SU-DHL-6 (cell line): ENCODE data around the gene MDFI.

Source experiments
- H2AFZ ChIP-seq: fragments of 200-600 bp; sonication (generic); 2 replicates; pipeline ENCODE4 v1.6.1; 2014; ENCODE audit warnings: low read depth, mild to moderate bottlenecking, moderate library complexity, mixed read lengths, antibody characterized with exemption, low read length; ENCODE audit not compliant: severe bottlenecking
- H3F3A ChIP-seq: fragments of 200-600 bp; shearing (Covaris generic); 2 replicates; pipeline ENCODE4 v1.6.0; 2016; ENCODE audit warnings: antibody characterized with exemption, mild to moderate bottlenecking; ENCODE audit not compliant: insufficient read depth
- H3K27ac ChIP-seq: fragments of 200-600 bp; sonication (generic); 2 replicates; pipeline ENCODE4 v1.5.1; 2016; ENCODE audit warnings: low read depth, mild to moderate bottlenecking, low read length, moderate library complexity, mixed read lengths
- H3K27me3 ChIP-seq: fragments of 200-600 bp; sonication (generic), shearing (Covaris generic); 2 replicates; pipeline ENCODE4 v1.6.0; 2014; ENCODE audit warnings: mild to moderate bottlenecking, low read length
- H3K36me3 ChIP-seq: fragments of 200-600 bp; sonication (generic); 2 replicates; pipeline ENCODE4 v1.6.1; 2014; ENCODE audit warnings: mild to moderate bottlenecking, low read length, mixed read lengths
- H3K4me2 ChIP-seq: fragments of 300-600, 200-600 bp; shearing (Covaris generic), sonication (generic); 2 replicates; pipeline ENCODE4 v1.6.0; 2014; ENCODE audit warnings: low read length, low read depth, mild to moderate bottlenecking; ENCODE audit not compliant: poor library complexity, severe bottlenecking
- H3K4me3 ChIP-seq: fragments of 200-600 bp; sonication (generic); 2 replicates; pipeline ENCODE4 v1.5.1; 2014; ENCODE audit warnings: antibody characterized with exemption, low read length, mild to moderate bottlenecking, mixed read lengths; ENCODE audit not compliant: insufficient read depth, poor library complexity, severe bottlenecking
- H3K79me2 ChIP-seq: fragments of 200-600 bp; sonication (generic); 2 replicates; pipeline ENCODE4 v1.6.1; 2014; ENCODE audit warnings: mild to moderate bottlenecking, low read length, moderate library complexity; ENCODE audit not compliant: insufficient read depth
- H3K9ac ChIP-seq: fragments of 200-600 bp; sonication (generic); 2 replicates; pipeline ENCODE4 v1.7.0; 2014; ENCODE audit warnings: mild to moderate bottlenecking, low read length
- H3K9me2 ChIP-seq: fragments of 200-600 bp; sonication (generic); replicated peaks from 2 replicates; pipeline ENCODE4 v1.6.1; 2014; ENCODE audit warnings: low read length; ENCODE audit not compliant: insufficient read depth
- H3K9me3 ChIP-seq: fragments of 200-600 bp; sonication (generic); 2 replicates; pipeline ENCODE4 v1.6.1; 2014; ENCODE audit warnings: low read length, mixed read lengths; ENCODE audit not compliant: insufficient read depth
- H4K20me1 ChIP-seq: fragments of 200-600 bp; sonication (generic); 2 replicates; pipeline ENCODE4 v1.6.1; 2014; ENCODE audit warnings: low read depth, mild to moderate bottlenecking, antibody characterized with exemption, low read length, moderate library complexity, mixed read lengths
- CTCF ChIP-seq: fragments of 200-600 bp; sonication (generic); IDR thresholded peaks from one replicate; pipeline ENCODE4 v1.5.1; 2017; ENCODE audit warnings: antibody characterized with exemption, mild to moderate bottlenecking, low read length, moderate library complexity; ENCODE audit not compliant: insufficient read depth, poor library complexity, severe bottlenecking
- EZH2phosphoT487 ChIP-seq: fragments of 200-600 bp; sonication (generic), shearing (Covaris generic); conservative IDR thresholded peaks from 2 replicates; pipeline ENCODE4 v1.6.1; 2018; ENCODE audit warnings: mild to moderate bottlenecking, antibody characterized with exemption, low read length, moderate library complexity, mixed read lengths

The MDFI gene, protein sequence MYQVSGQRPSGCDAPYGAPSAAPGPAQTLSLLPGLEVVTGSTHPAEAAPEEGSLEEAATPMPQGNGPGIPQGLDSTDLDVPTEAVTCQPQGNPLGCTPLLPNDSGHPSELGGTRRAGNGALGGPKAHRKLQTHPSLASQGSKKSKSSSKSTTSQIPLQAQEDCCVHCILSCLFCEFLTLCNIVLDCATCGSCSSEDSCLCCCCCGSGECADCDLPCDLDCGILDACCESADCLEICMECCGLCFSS

GRCh38 chr6:41638002-41638934 lies at the start of gene MDFI:
MDFI (plus strand) TSS chr6:41638468; CDS start chr6:41638750, 282 bp downstream.
- no peak within 1 kb of the TSS for H3K9ac ChIP-seq
- no peak for TF ChIP-seq CTCF
- TF ChIP-seq EZH2phosphoT487, result no peak
- no peaks in the 10 kb centered on the region for H3K9me3 ChIP-seq
- H3K27ac ChIP-seq, result no peak within 1 kb of the TSS
- no peaks in the 10 kb centered on the region for H4K20me1 ChIP-seq
- H3K4me3 ChIP-seq, result no peak within 1 kb of the TSS
- no peaks in the 10 kb centered on the region for H3K36me3 ChIP-seq
- H3K9me2 ChIP-seq, result no peaks in the 10 kb centered on the region
- no peaks in the 10 kb centered on the region for H3K79me2 ChIP-seq
- no peak within 1 kb of the TSS for H2AFZ ChIP-seq
- 0 out of 2 replicates have a peak, but pooled peaks cover 3% of the 10 kb centered on the region for H3K27me3 ChIP-seq
- no peaks in the 10 kb centered on the region for H3F3A ChIP-seq
- H3K4me2 ChIP-seq, result no peak within 1 kb of the TSS

- H3K27me3 ChIP-seq, result no peaks in the 10 kb centered on the region
- no peaks in the 10 kb centered on the region for H3K36me3 ChIP-seq
- no peaks in the 10 kb centered on the region for H3F3A ChIP-seq
- TF ChIP-seq EZH2phosphoT487 (no peak), CTCF (no peak)
- no peak overlapping the region for H3K4me2 ChIP-seq
- H3K9me2 ChIP-seq, result no peaks in the 10 kb centered on the region
- no peak overlapping the region for H2AFZ ChIP-seq
- H3K4me3 ChIP-seq, result no peak overlapping the region
- no peak overlapping the region for H3K9ac ChIP-seq
- H3K9me3 ChIP-seq, result no peaks in the 10 kb centered on the region
- no peak overlapping the region for H3K27ac ChIP-seq
- no peaks in the 10 kb centered on the region for H4K20me1 ChIP-seq
- H3K79me2 ChIP-seq, result no peaks in the 10 kb centered on the region
These were observed 49.0 kb upstream of the MDFI start for GRCh38 chr6:41589223-41589622.

GRCh38 chr6:41589636-41590622 lies 48.3 kb upstream of the MDFI start:
- Histone ChIP-seq H3K4me3 (no peak overlapping the region), H3K4me2 (no peak overlapping the region), H3F3A (no peaks in the 10 kb centered on the region), H4K20me1 (no peaks in the 10 kb centered on the region), H3K9ac (no peak overlapping the region), H3K9me3 (no peaks in the 10 kb centered on the region), H2AFZ (no peak overlapping the region), H3K27me3 (no peaks in the 10 kb centered on the region), H3K27ac (no peak overlapping the region), H3K36me3 (no peaks in the 10 kb centered on the region), H3K79me2 (no peaks in the 10 kb centered on the region), H3K9me2 (no peaks in the 10 kb centered on the region)
- TF ChIP-seq EZH2phosphoT487 (no peak), CTCF (no peak)
